Central memory CD8-positive, alpha-beta T cell (primary cell): Measurements from ENCODE around the gene ASB18.

Experiments
- ATAC-seq: fragments of 150-1000 bp; cut with Tn5 transposase; replicated peaks from 2 replicates; pipeline ENCODE4 v1.10.0; 2022; ENCODE audit warnings: mild to moderate bottlenecking, moderate FRiP score, moderate number of reproducible peaks; ENCODE audit not compliant: poor library complexity, severe bottlenecking; ENCODE audit errors: extremely low read depth
- DNase-seq, 2 donors: peaks; one replicate each; pipeline ENCODE4 v3.0.0; 2021; ENCODE audit warnings: low spot score in 2 of 2
- H3K27ac Mint-ChIP-seq: one replicate; pipeline ENCODE4 v1.8.0; 2022; ENCODE audit warnings: low read depth, mild to moderate bottlenecking, moderate library complexity, mixed read lengths
- H3K27me3 Mint-ChIP-seq: one replicate; pipeline ENCODE4 v1.8.0; 2022; ENCODE audit warnings: mixed read lengths
- H3K36me3 Mint-ChIP-seq: one replicate; pipeline ENCODE4 v1.8.0; 2022; ENCODE audit warnings: mild to moderate bottlenecking, moderate library complexity, mixed read lengths; ENCODE audit not compliant: insufficient read depth
- H3K4me1 Mint-ChIP-seq: one replicate; pipeline ENCODE4 v1.8.0; 2022; ENCODE audit warnings: mixed read lengths
- H3K4me3 Mint-ChIP-seq: one replicate; pipeline ENCODE4 v1.8.0; 2022; ENCODE audit warnings: mild to moderate bottlenecking, moderate library complexity, mixed read lengths
- H3K9me3 Mint-ChIP-seq: one replicate; pipeline ENCODE4 v1.8.0; 2022; ENCODE audit warnings: mixed read lengths

The ASB18 gene

DNA sequence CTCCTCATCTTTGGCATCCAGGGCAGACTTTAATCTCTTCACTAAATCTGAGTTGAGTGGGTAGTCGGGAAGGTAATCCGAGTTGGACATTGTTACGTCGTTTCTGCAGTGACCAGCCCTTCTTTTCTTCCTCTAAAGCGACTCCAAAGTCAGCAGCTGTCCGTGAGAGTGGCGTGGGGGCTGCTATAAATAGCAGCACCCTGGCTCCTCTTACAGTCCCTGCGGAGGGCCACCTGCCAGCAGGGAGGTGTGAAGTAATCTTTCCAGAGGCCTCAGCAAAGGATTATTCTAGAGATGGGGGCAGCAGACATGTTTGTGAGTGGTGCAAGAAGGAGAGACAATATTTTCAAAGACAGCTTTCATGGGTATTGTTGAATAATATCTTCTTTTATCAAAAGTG lies at the start of gene ASB18:
TSS of gene ASB18 (minus strand) at position 151 of the 400 bp plus-strand sequence. CDS start at position 90, 61 bp downstream.
- Mint-ChIP-seq H3K9me3 (peaks cover 6% of the 10 kb centered on the region), H3K4me1 (no peaks in the 10 kb centered on the region), H3K27me3 (peaks cover 86% of the 10 kb centered on the region), H3K4me3 (no peak within 1 kb of the TSS), H3K27ac (no peak within 1 kb of the TSS), H3K36me3 (no peaks in the 10 kb centered on the region)
- DNase-seq: no peak
- no peak for ATAC-seq

DNA sequence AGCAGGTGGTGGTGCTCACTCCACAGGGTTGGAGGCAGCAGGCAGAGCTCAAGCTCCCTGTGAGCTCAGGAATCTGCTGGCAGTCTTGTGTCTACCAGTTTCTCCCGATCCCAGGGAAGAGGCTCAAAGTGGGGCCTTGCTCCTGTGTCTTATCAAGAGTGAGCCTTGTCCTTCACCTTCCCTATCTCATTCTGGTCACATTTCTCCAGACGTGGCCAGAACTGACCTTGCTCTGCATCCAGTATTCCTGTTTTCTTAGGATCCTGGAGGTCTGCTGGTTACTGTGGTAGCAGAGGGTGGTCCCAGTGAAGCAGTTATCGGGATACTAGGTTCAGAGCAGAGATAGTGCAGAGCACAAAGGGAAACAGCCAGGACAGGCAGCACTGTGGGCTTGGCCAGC lies 47.1 kb upstream of the ASB18 start:
- DNase-seq (no peak), ATAC-seq (no peak)
- Mint-ChIP-seq H3K9me3 (no peaks in the 10 kb centered on the region), H3K27me3 (peaks cover 70% of the 10 kb centered on the region), H3K4me3 (no peak overlapping the region), H3K36me3 (peaks cover 1% of the 10 kb centered on the region), H3K4me1 (no peaks in the 10 kb centered on the region), H3K27ac (no peak overlapping the region)

- Mint-ChIP-seq H3K4me1 (no peaks in the 10 kb centered on the region), H3K27ac (no peak overlapping the region), H3K9me3 (no peaks in the 10 kb centered on the region), H3K4me3 (no peak overlapping the region), H3K36me3 (no peaks in the 10 kb centered on the region), H3K27me3 (peaks cover 69% of the 10 kb centered on the region)
- DNase-seq (no peak), ATAC-seq (no peak)
Observed at GRCh38 chr2:236309669-236310029, 45.4 kb upstream of the ASB18 start.

DNA sequence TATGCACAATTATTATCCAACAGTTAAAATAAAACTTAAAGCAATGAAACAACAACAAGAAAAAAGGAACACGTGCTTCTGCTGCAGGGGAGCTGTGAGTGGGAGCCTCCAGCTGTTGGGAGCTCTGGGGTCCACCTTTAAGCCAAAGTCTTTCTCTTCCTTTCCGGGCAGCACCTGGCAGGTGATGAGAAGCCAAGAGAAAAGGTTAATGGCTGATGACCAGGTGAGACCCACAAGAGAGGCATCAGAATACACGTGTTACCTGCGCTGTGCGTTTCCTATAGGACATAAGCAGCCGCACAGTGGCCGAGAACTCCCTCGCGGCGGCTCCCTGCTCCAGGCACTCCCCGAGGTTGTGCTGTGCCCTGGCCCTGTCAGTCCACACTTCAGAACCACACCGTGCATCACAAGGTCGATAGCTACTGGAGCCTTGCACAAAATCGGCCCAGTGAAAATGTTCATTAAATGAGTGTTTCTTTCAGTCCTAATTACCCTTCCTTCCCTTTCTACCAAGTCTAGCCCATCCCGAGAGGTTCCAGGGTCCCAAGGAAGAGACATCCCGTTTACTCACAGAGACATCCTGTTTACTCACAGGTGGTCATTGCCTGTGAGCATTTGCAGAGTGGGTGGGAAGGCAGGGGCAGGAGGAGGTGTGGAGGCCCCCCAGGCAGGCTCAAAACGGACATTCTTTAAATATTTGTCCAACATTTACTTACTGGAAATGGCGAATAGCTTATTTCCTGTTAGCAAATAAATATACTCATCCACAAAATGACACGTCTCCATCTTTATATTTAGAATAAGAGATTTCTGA lies 44.9 kb upstream of the ASB18 start:
- H3K4me3 Mint-ChIP-seq: no peak overlapping the region
- H3K36me3 Mint-ChIP-seq: no peaks in the 10 kb centered on the region
- no peaks in the 10 kb centered on the region for H3K9me3 Mint-ChIP-seq

DNA sequence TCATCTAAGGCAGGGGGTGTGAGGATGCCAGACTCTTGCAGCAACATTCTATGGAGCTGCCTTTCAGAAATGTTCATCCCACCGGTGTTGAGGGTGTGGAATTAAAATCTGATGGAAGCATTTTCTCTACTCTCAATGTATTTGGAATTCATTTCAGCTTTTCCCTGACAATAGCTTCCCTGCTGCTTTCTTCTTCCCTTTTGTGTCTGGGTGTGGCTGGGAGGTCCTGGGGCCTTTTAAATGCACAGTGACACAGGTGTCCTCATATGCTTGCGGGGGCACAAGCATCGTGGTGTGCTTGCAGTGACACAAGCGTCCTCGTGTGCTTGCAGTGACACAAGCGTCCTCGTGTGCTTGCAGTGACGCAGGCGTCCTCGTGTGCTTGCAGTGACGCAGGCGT lies 43.4 kb upstream of the ASB18 start:
- ATAC-seq (no peak), DNase-seq (no peak)
- Mint-ChIP-seq H3K36me3 (no peaks in the 10 kb centered on the region), H3K9me3 (no peaks in the 10 kb centered on the region), H3K4me3 (no peak overlapping the region), H3K27me3 (peaks cover 66% of the 10 kb centered on the region), H3K27ac (no peak overlapping the region), H3K4me1 (no peaks in the 10 kb centered on the region)

More for the DNA sequence above, 44.9 kb upstream of the ASB18 start:
- DNase-seq (no peak), ATAC-seq (no peak)
- Mint-ChIP-seq H3K27ac (no peak overlapping the region), H3K27me3 (peaks cover 69% of the 10 kb centered on the region), H3K4me1 (no peaks in the 10 kb centered on the region)

DNA sequence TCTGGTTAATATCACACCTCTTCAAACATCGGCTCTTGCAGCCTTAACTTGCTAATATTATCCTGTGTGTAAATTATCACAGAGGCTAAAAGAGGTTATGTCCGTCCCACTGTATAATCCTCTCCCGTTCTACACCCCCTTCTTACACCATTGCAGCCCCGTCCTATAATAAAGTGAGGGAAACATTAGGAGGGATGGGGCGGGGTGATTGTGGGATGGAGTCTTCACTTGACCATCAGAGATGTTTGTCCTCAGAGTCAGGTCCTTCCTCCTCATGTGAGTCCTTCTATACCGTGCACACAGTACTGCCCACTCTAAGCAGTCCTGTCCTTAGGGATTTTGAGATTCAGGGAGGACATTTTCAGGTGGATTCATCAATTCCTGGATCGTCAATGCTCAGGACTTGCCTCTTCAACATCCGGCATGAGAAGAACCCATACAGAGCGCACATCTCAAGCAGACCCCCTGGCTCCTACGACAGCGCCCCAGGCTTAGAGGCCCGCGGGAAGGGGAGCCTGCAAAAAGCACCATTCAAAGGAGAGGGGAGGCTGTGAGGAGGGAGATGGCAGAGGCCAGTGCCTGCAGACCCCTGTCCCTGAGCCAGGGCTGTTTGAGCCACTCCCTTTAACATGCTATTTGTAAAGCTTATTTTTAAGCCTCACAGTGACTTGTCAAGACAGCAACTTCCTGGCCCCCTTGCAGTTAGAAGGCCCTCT lies 42.8 kb upstream of the ASB18 start:
- DNase-seq: no peak
- Mint-ChIP-seq H3K4me3 (no peak overlapping the region), H3K27ac (no peak overlapping the region), H3K27me3 (peaks cover 66% of the 10 kb centered on the region), H3K9me3 (no peaks in the 10 kb centered on the region), H3K4me1 (no peaks in the 10 kb centered on the region), H3K36me3 (no peaks in the 10 kb centered on the region)
- no peak for ATAC-seq

- Mint-ChIP-seq H3K27me3 (peaks cover 62% of the 10 kb centered on the region), H3K9me3 (no peaks in the 10 kb centered on the region), H3K4me3 (no peak overlapping the region), H3K4me1 (no peaks in the 10 kb centered on the region), H3K27ac (no peak overlapping the region), H3K36me3 (no peaks in the 10 kb centered on the region)
- DNase-seq (no peak), ATAC-seq (no peak)
Observed at GRCh38 chr2:236305964-236306605, 41.9 kb upstream of the ASB18 start.

- Mint-ChIP-seq H3K9me3 (no peaks in the 10 kb centered on the region), H3K27ac (no peak overlapping the region), H3K27me3 (peaks cover 61% of the 10 kb centered on the region), H3K4me3 (no peak overlapping the region), H3K4me1 (no peaks in the 10 kb centered on the region), H3K36me3 (no peaks in the 10 kb centered on the region)
- DNase-seq: no peak
- ATAC-seq: no peak
Observed at GRCh38 chr2:236305531-236305930, 41.3 kb upstream of the ASB18 start.

GRCh38 chr2:236303935-236304334 lies 39.7 kb upstream of the ASB18 start:
- Mint-ChIP-seq H3K36me3 (no peaks in the 10 kb centered on the region), H3K27ac (no peak overlapping the region), H3K4me3 (no peak overlapping the region), H3K9me3 (no peaks in the 10 kb centered on the region), H3K4me1 (no peaks in the 10 kb centered on the region), H3K27me3 (peaks cover 57% of the 10 kb centered on the region)
- DNase-seq (no peak), ATAC-seq (no peak)

- peaks cover 59% of the 10 kb centered on the region for H3K27me3 Mint-ChIP-seq
- H3K36me3 Mint-ChIP-seq: no peaks in the 10 kb centered on the region
- no peak for ATAC-seq
- H3K9me3 Mint-ChIP-seq: no peaks in the 10 kb centered on the region
- H3K27ac Mint-ChIP-seq: no peak overlapping the region
- no peak overlapping the region for H3K4me3 Mint-ChIP-seq
- H3K4me1 Mint-ChIP-seq: no peaks in the 10 kb centered on the region
- no peak for DNase-seq
Observed at GRCh38 chr2:236302555-236302954, 38.3 kb upstream of the ASB18 start.

DNA sequence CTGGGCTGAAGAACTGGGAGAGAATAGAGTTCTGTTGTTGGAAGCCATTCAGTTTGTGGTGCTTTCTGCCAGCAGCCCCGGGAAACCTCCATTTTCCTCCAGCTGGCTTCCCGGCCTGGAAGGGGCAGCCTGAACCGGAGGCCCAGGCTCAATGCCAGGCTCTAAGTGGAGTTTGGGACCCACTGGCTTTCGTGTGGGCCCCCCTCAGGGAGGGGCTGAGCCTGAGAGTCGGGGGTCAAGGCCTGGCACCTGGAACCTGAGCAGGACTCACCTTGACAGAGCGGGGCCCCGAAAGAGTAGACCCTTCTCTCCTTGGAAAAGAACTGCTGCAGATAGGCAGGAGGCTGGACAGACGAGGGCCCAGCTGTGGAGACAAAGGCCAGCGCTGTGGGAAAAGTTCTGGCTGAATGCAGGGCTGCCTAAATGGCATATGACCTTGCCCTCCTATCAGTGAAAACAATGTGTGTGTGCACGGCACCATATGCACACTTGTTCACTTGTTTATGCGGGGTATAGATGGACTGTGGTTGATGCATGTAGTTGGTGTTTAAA lies 34.8 kb upstream of the ASB18 start:
- Mint-ChIP-seq H3K9me3 (no peaks in the 10 kb centered on the region), H3K27me3 (peaks cover 59% of the 10 kb centered on the region), H3K4me1 (no peaks in the 10 kb centered on the region), H3K4me3 (no peak overlapping the region), H3K27ac (no peak overlapping the region), H3K36me3 (peaks cover 1% of the 10 kb centered on the region)
- ATAC-seq (no peak), DNase-seq (no peak)

- H3K4me3 Mint-ChIP-seq: no peak overlapping the region
- DNase-seq (no peak), ATAC-seq (no peak)
- H3K36me3 Mint-ChIP-seq: peaks cover 1% of the 10 kb centered on the region
- H3K4me1 Mint-ChIP-seq: no peaks in the 10 kb centered on the region
- H3K27ac Mint-ChIP-seq: no peak overlapping the region
- no peaks in the 10 kb centered on the region for H3K9me3 Mint-ChIP-seq
- peaks cover 60% of the 10 kb centered on the region for H3K27me3 Mint-ChIP-seq
Observed at GRCh38 chr2:236295481-236295880, 31.3 kb upstream of the ASB18 start.
